Measurements from ENCODE around the gene GSX2. TPM values are rescaled to one million over a fixed set of nuclear protein-coding genes. Genes with fewer than 3 reads are reported as not detected.

Gene GSX2
- polyA plus RNA-seq, 1 of the 3 experiments (the other 2 are of a cell fraction), result 0.02 TPM

GRCh38 chr4:54074381-54074780, 25.6 kb upstream of the GSX2 start:
- CTCF ChIA-PET, result interaction anchor here (1.5 kb wide), 1 partner anchor 143 kb away, joined by 3 read pairs; no protein-coding TSS in a partner anchor
- no peaks in the 10 kb centered on the region for H3K9me3 ChIP-seq
- H4K20me1 ChIP-seq (ENCODE audit: insufficient read depth), result no peaks in the 10 kb centered on the region
- H3K4me1 ChIP-seq (ENCODE audit: control insufficient read depth in 1 of 2, insufficient read depth in 2 of 2, low read depth in 1 of 2, low read length in 1 of 2), result peaks cover 0 to 9% of the 10 kb centered on the region in 2 experiments; a peak in 2 of 4 replicates
- H3K27ac ChIP-seq (ENCODE audit: low read depth in 2 of 2, low read length in 1 of 2), result no peak overlapping the region
- DNase-seq, result no peak
- no peaks in the 10 kb centered on the region for H3K9me2 ChIP-seq
- no peak overlapping the region for H2AFZ ChIP-seq (ENCODE audit: low read depth)
- peaks cover 6% of the 10 kb centered on the region for H3F3A ChIP-seq (replicated peaks; ENCODE audit: insufficient read depth)
- H3K27me3 ChIP-seq (ENCODE audit: insufficient read depth), result no peaks in the 10 kb centered on the region
- H3K36me3 ChIP-seq (replicated peaks in 1 of 2; ENCODE audit: control insufficient read depth in 1 of 2, insufficient read depth in 2 of 2, low read length in 1 of 2), result no peaks in the 10 kb centered on the region
- TF ChIP-seq ZBTB33 (IDR thresholded peaks at IDR 0.05; ENCODE audit: borderline replicate concordance, low read depth) (no peak), RFX5 (IDR thresholded peaks at IDR 0.05; ENCODE audit: low read length) (no peak), YY1 (IDR thresholded peaks at IDR 0.05; ENCODE audit: low read depth) (no peak), TCF12 (IDR thresholded peaks at IDR 0.05) (no peak), PBX3 (IDR thresholded peaks at IDR 0.05) (no peak), MXI1 (IDR thresholded peaks at IDR 0.05; ENCODE audit: low read depth, low read length) (no peak), REST (IDR thresholded peaks at IDR 0.05; ENCODE audit: low read depth, low read length) (no peak), RCOR1 (IDR thresholded peaks at IDR 0.05; ENCODE audit: low read length) (no peak), SMC3 (IDR thresholded peaks at IDR 0.05; ENCODE audit: low read depth, low read length) (no peak), MEF2A (IDR thresholded peaks at IDR 0.05; ENCODE audit: borderline replicate concordance, low read depth) (no peak), MAX (IDR thresholded peaks at IDR 0.05; ENCODE audit: low read depth) (no peak), NFIC (IDR thresholded peaks at IDR 0.05; ENCODE audit: borderline replicate concordance) (no peak), ELF1 (IDR thresholded peaks at IDR 0.05) (no peak), NRF1 (IDR thresholded peaks at IDR 0.05; ENCODE audit: low read depth, low read length) (no peak), POLR2AphosphoS5 (IDR thresholded peaks at IDR 0.05; ENCODE audit: low read depth, low read length) (no peak), EZH2phosphoT487 (IDR thresholded peaks at IDR 0.05; ENCODE audit: borderline replicate concordance, low read depth) (no peak)
- no peak overlapping the region for H3K4me2 ChIP-seq
- H3K4me3 ChIP-seq (ENCODE audit: low read depth in 2 of 2, low read length in 1 of 2), result no peak overlapping the region
- H3K9ac ChIP-seq, result no peak overlapping the region
- H3K79me2 ChIP-seq (ENCODE audit: insufficient read depth), result no peaks in the 10 kb centered on the region
- POLR2A ChIA-PET, result no interaction called here
